Measurements from ENCODE around the gene FRMD1. TPM values are rescaled to one million over a fixed set of nuclear protein-coding genes. Genes with fewer than 3 reads are reported as not detected.

FRMD1 gene
- total RNA-seq, 1 experiment from 2014 or later: not detected

DNA sequence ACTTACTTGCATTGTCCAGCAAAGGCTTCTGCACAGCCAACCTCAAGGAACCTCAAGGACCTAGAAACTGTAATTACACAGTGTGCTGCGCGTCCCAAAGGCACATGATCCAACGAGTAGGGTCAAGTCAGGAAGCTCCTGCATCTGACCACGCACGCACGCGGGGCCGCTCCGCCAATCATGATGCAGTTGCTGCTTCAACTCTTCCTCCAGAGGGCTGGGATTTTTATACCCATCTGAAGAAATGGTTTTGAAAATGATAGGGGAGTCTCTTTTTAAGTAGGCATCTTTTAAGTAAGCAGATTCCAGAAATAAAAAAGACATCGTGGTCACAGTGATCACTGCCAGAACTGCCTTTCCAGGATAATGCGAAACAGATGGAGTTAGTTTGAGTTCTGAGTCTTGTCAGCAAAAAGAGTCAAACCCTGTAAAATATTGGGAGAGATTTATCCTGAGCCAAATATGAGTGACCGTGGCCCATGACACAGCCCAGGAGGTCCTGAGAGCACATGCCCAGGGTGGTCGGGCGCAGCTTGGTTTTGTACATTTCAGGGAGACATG, 47.5 kb downstream of the FRMD1 start:
- H3K9me3 ChIP-seq (ENCODE audit: control insufficient read depth in 1 of 2, insufficient read depth in 1 of 2, low read depth in 1 of 2, low read length in 2 of 2): no peaks in the 10 kb centered on the region
- ATAC-seq (no peak), DNase-seq (ENCODE audit: low read depth, low spot score) (no peak)
- no TSS peak for BruUV-seq (replicated peaks)
- intact Hi-C loops (cut with micrococcal nuclease): no loop called here
- RAD21 ChIA-PET (ENCODE audit: low non-redundant PET in 1 of 2, low total read pairs in 2 of 2, uncharacterized antibody in 2 of 2, unreplicated experiment in 2 of 2): no interaction called here
- H3K4me3 ChIP-seq (replicated peaks in 1 of 2; ENCODE audit: low read depth in 1 of 2, low read length in 2 of 2): no peak overlapping the region
- H3K36me3 ChIP-seq (ENCODE audit: control insufficient read depth in 1 of 2, insufficient read depth in 2 of 2, low read length in 2 of 2): no peaks in the 10 kb centered on the region
- no peak overlapping the region for H2AFZ ChIP-seq (ENCODE audit: low read depth, low read length, poor library complexity, severe bottlenecking)
- H3K9me2 ChIP-seq (ENCODE audit: insufficient read depth): no peaks in the 10 kb centered on the region
- POLR2A ChIA-PET: no interaction called here
- H3K9ac ChIP-seq (ENCODE audit: low read length): no peak overlapping the region
- CTCF ChIA-PET: no interaction called here
- H3K4me2 ChIP-seq (ENCODE audit: low read length): no peak overlapping the region
- H3K27me3 ChIP-seq (ENCODE audit: insufficient read depth, low read length): no peaks in the 10 kb centered on the region; the same call in 1 of the 2 replicates
- H4K20me1 ChIP-seq (ENCODE audit: insufficient read depth): no peaks in the 10 kb centered on the region
- H3K79me2 ChIP-seq (ENCODE audit: insufficient read depth, low read length): no peaks in the 10 kb centered on the region
- no peak overlapping the region for H3K27ac ChIP-seq (ENCODE audit: low read depth, low read length)
- peaks cover 0 to 18% of the 10 kb centered on the region in 2 experiments; a peak in 3 of 4 replicates for H3K4me1 ChIP-seq (ENCODE audit: control insufficient read depth in 1 of 2, insufficient read depth in 2 of 2, low read length in 2 of 2)
- TF ChIP-seq SRF (IDR thresholded peaks at IDR 0.05; ENCODE audit: low read depth) (no peak), MAX (IDR thresholded peaks at IDR 0.05) (no peak), FOSL1 (IDR thresholded peaks at IDR 0.05; ENCODE audit: low read depth) (no peak), ELF1 (IDR thresholded peaks at IDR 0.05; ENCODE audit: borderline replicate concordance, low read depth) (no peak)

DNA sequence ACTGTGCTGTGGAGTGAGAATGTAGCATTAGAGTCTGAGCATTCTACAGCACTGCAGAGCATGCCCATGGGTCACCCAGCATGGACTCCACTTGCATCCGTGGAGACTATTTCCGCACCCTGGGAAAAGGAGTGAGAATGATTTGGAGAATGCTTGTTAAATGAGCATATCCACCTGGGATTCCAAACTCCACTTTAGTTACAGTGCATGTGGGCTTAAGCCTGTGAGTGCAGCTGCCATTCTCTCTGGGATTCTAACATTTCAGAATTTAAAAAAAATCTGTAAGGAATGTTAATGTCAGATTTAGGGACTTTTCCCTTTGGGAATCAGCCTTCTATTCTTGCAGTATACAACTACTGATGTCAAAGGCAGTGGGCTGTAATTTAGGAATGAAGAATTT, 48.1 kb downstream of the FRMD1 start:
- TF ChIP-seq EZH2phosphoT487 (IDR thresholded peaks at IDR 0.05; ENCODE audit: borderline replicate concordance) (no peak), ZFX (IDR thresholded peaks at IDR 0.05) (no peak)
- Histone ChIP-seq H3K27me3 (ENCODE audit: insufficient read depth, low read length) (no peaks in the 10 kb centered on the region; the same call in 1 of the 2 replicates), H3K4me3 (replicated peaks in 1 of 2; ENCODE audit: low read depth in 1 of 2, low read length in 2 of 2) (no peak overlapping the region), H3K4me1 (ENCODE audit: control insufficient read depth in 1 of 2, insufficient read depth in 2 of 2, low read length in 2 of 2) (peaks cover 0 to 12% of the 10 kb centered on the region in 2 experiments; a peak in 3 of 4 replicates), H3K36me3 (ENCODE audit: control insufficient read depth in 1 of 2, insufficient read depth in 2 of 2, low read length in 2 of 2) (no peaks in the 10 kb centered on the region), H3K79me2 (ENCODE audit: insufficient read depth, low read length) (no peaks in the 10 kb centered on the region), H2AFZ (ENCODE audit: low read depth, low read length, poor library complexity, severe bottlenecking) (no peak overlapping the region), H3K9me3 (ENCODE audit: control insufficient read depth in 1 of 2, insufficient read depth in 1 of 2, low read depth in 1 of 2, low read length in 2 of 2) (no peaks in the 10 kb centered on the region), H3K9ac (ENCODE audit: low read length) (no peak overlapping the region), H3K9me2 (ENCODE audit: insufficient read depth) (no peaks in the 10 kb centered on the region), H3K4me2 (ENCODE audit: low read length) (no peak overlapping the region), H4K20me1 (ENCODE audit: insufficient read depth) (no peaks in the 10 kb centered on the region), H3K27ac (ENCODE audit: low read depth, low read length) (no peak overlapping the region)
- no peak for ATAC-seq
- intact Hi-C loops (cut with micrococcal nuclease): no loop called here
- BruUV-seq (replicated peaks): no TSS peak
- RAD21 ChIA-PET (ENCODE audit: low non-redundant PET in 1 of 2, low total read pairs in 2 of 2, uncharacterized antibody in 2 of 2, unreplicated experiment in 2 of 2): no interaction called here
- DNase-seq (ENCODE audit: low read depth, low spot score): no peak
- POLR2A ChIA-PET: no interaction called here
- CTCF ChIA-PET: no interaction called here

Measured in HCT116 (cell line).